ENCODE data around the gene APC2.

Gene APC2

GRCh38 chr19:1507192-1507660 is 57.3 kb downstream of the APC2 start:
- ChIA-PET POLR2A (no interaction called here), CTCF (no interaction called here)
- TF ChIP-seq, protein P1, sequence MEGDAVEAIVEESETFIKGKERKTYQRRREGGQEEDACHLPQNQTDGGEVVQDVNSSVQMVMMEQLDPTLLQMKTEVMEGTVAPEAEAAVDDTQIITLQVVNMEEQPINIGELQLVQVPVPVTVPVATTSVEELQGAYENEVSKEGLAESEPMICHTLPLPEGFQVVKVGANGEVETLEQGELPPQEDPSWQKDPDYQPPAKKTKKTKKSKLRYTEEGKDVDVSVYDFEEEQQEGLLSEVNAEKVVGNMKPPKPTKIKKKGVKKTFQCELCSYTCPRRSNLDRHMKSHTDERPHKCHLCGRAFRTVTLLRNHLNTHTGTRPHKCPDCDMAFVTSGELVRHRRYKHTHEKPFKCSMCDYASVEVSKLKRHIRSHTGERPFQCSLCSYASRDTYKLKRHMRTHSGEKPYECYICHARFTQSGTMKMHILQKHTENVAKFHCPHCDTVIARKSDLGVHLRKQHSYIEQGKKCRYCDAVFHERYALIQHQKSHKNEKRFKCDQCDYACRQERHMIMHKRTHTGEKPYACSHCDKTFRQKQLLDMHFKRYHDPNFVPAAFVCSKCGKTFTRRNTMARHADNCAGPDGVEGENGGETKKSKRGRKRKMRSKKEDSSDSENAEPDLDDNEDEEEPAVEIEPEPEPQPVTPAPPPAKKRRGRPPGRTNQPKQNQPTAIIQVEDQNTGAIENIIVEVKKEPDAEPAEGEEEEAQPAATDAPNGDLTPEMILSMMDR (IDR thresholded peaks at IDR 0.05; ENCODE audit: control extremely low read depth, extremely low read depth, low read depth, missing control alignments) = no peak
- DNase-seq (ENCODE audit: extremely low spot score) = no peak

GRCh38 chr19:1507763-1508506 is 58.0 kb downstream of the APC2 start:
- ChIA-PET POLR2A (no interaction called here), CTCF (interaction anchor here (1.0 kb wide), 1 partner anchor 22 kb away, joined by 4 read pairs; no protein-coding TSS in a partner anchor)
- peak; percentile 93 for DNase-seq (ENCODE audit: extremely low spot score)
- TF ChIP-seq, protein P1 (IDR thresholded peaks at IDR 0.05; ENCODE audit: control extremely low read depth, extremely low read depth, low read depth, missing control alignments) = no peak

GRCh38 chr19:1508507-1508856 is 58.6 kb downstream of the APC2 start:
- DNase-seq (ENCODE audit: extremely low spot score) = no peak
- POLR2A ChIA-PET = no interaction called here
- CTCF ChIA-PET = interaction anchor here (1.0 kb wide), 1 partner anchor 23 kb away, joined by 4 read pairs; no protein-coding TSS in a partner anchor
- TF ChIP-seq, protein P1 (IDR thresholded peaks at IDR 0.05; ENCODE audit: control extremely low read depth, extremely low read depth, low read depth, missing control alignments) = no peak

- ChIA-PET POLR2A (no interaction called here), CTCF (no interaction called here)
- no peak for DNase-seq (ENCODE audit: extremely low spot score)
- TF ChIP-seq, protein P1 (IDR thresholded peaks at IDR 0.05; ENCODE audit: control extremely low read depth, extremely low read depth, low read depth, missing control alignments) = no peak
These were observed 59.9 kb downstream of the APC2 start for GRCh38 chr19:1509602-1510441.

GRCh38 chr19:1510442-1510806 is 60.5 kb downstream of the APC2 start:
- TF ChIP-seq, protein P1 (IDR thresholded peaks at IDR 0.05; ENCODE audit: control extremely low read depth, extremely low read depth, low read depth, missing control alignments) = no peak
- DNase-seq (ENCODE audit: extremely low spot score) = no peak
- ChIA-PET POLR2A (no interaction called here), CTCF (no interaction called here)

- TF ChIP-seq, protein P1 (IDR thresholded peaks at IDR 0.05; ENCODE audit: control extremely low read depth, extremely low read depth, low read depth, missing control alignments) = no peak
- POLR2A ChIA-PET = no interaction called here
- CTCF ChIA-PET = interaction anchor here (1.5 kb wide), 1 partner anchor 232 kb away, joined by 3 read pairs; no protein-coding TSS in a partner anchor
- no peak for DNase-seq (ENCODE audit: extremely low spot score)
These were observed 60.9 kb downstream of the APC2 start for GRCh38 chr19:1510807-1511206.

Data from GM10248 (cell line).